HG02970 (cell line): ENCODE measurements around the gene ZNF592.
"Not testable (repeated sequence)": the region's sequence is repeated elsewhere in the genome, so short reads cannot be mapped to it uniquely, and the experiment has no call there.

Source experiments
- ATAC-seq: cut with Tn5 transposase; IDR thresholded peaks from one replicate; pipeline ENCODE4 v1.9.1; 2021; ENCODE audit warnings: mild to moderate bottlenecking, moderate library complexity, moderate number of reproducible peaks; ENCODE audit not compliant: unreplicated experiment, low FRiP score

The ZNF592 gene

GRCh38 chr15:84842781-84843180, 94.4 kb downstream of the ZNF592 start:
- no peak for ATAC-seq

- no peak for ATAC-seq
Observed at GRCh38 chr15:84844964-84845363, 96.6 kb downstream of the ZNF592 start.

- ATAC-seq: not testable (repeated sequence)
Observed at GRCh38 chr15:84845631-84846030, 97.2 kb downstream of the ZNF592 start.

GRCh38 chr15:84846269-84846668, 97.9 kb downstream of the ZNF592 start:
- no peak for ATAC-seq

GRCh38 chr15:84847382-84847781, 99.0 kb downstream of the ZNF592 start:
- ATAC-seq: no peak

GRCh38 chr15:84852212-84852611, 103.8 kb downstream of the ZNF592 start:
- no peak for ATAC-seq

GRCh38 chr15:84855136-84855535, 106.7 kb downstream of the ZNF592 start:
- ATAC-seq: no peak

- no peak for ATAC-seq
Observed at GRCh38 chr15:84855765-84856164, 107.4 kb downstream of the ZNF592 start.
